ENCODE results near the gene HS3ST6. TPM values are rescaled to one million over a fixed set of nuclear protein-coding genes. Genes with fewer than 3 reads are reported as not detected.
"Not testable (repeated sequence)": the region's sequence is repeated elsewhere in the genome, so short reads cannot be mapped to it uniquely, and the experiment has no call there.

HS3ST6 gene
- total RNA-seq, 2 donors from 2014 or later: not detected

- no peak for ATAC-seq (ENCODE audit: insufficient number of reproducible peaks, low FRiP score, low read depth)
- no peaks in the 10 kb centered on the region for H3K9me3 ChIP-seq
- H3K27me3 ChIP-seq (replicated peaks; ENCODE audit: insufficient read depth): no peaks in the 10 kb centered on the region
- H3K4me1 ChIP-seq (ENCODE audit: control insufficient read depth in 1 of 2, low read depth in 2 of 2): no peaks in the 10 kb centered on the region
- DNase-seq (ENCODE audit: low spot score): no peak
- no peak for TF ChIP-seq CTCF (IDR thresholded peaks at IDR 0.05)
- no peak overlapping the region for H3K27ac ChIP-seq
- H3K4me3 ChIP-seq: no peak overlapping the region
- H3K36me3 ChIP-seq: no peaks in the 10 kb centered on the region
Measured at GRCh38 chr16:1879477-1879876, 38.7 kb downstream of the HS3ST6 start.

- Histone ChIP-seq H3K27ac (no peak overlapping the region), H3K4me1 (ENCODE audit: control insufficient read depth in 1 of 2, low read depth in 2 of 2) (no peaks in the 10 kb centered on the region), H3K4me3 (no peak overlapping the region), H3K27me3 (replicated peaks; ENCODE audit: insufficient read depth) (no peaks in the 10 kb centered on the region), H3K9me3 (no peaks in the 10 kb centered on the region), H3K36me3 (no peaks in the 10 kb centered on the region)
- DNase-seq (ENCODE audit: low spot score) (no peak), ATAC-seq (ENCODE audit: insufficient number of reproducible peaks, low FRiP score, low read depth) (no peak)
- TF ChIP-seq CTCF (IDR thresholded peaks at IDR 0.05): no peak
Measured at GRCh38 chr16:1878256-1878655, 40.0 kb downstream of the HS3ST6 start.

- TF ChIP-seq CTCF (IDR thresholded peaks at IDR 0.05): no peak
- Histone ChIP-seq H3K36me3 (no peaks in the 10 kb centered on the region), H3K4me1 (ENCODE audit: control insufficient read depth in 1 of 2, low read depth in 2 of 2) (no peaks in the 10 kb centered on the region), H3K27ac (no peak overlapping the region), H3K9me3 (no peaks in the 10 kb centered on the region), H3K27me3 (replicated peaks; ENCODE audit: insufficient read depth) (no peaks in the 10 kb centered on the region), H3K4me3 (no peak overlapping the region)
- DNase-seq (ENCODE audit: low spot score): no peak
- ATAC-seq (ENCODE audit: insufficient number of reproducible peaks, low FRiP score, low read depth): no peak
Measured at GRCh38 chr16:1877804-1878203, 40.4 kb downstream of the HS3ST6 start.

- Histone ChIP-seq H3K9me3 (no peaks in the 10 kb centered on the region), H3K36me3 (no peaks in the 10 kb centered on the region), H3K27ac (no peak overlapping the region), H3K4me1 (ENCODE audit: control insufficient read depth in 1 of 2, low read depth in 2 of 2) (no peaks in the 10 kb centered on the region), H3K27me3 (replicated peaks; ENCODE audit: insufficient read depth) (peaks cover 6% of the 10 kb centered on the region), H3K4me3 (no peak overlapping the region)
- no peak for TF ChIP-seq CTCF (IDR thresholded peaks at IDR 0.05)
- ATAC-seq (ENCODE audit: insufficient number of reproducible peaks, low FRiP score, low read depth) (no peak), DNase-seq (ENCODE audit: low spot score) (no peak)
Measured at GRCh38 chr16:1877089-1877488, 41.1 kb downstream of the HS3ST6 start.

- no peaks in the 10 kb centered on the region for H3K9me3 ChIP-seq
- ATAC-seq (ENCODE audit: insufficient number of reproducible peaks, low FRiP score, low read depth): no peak
- no peaks in the 10 kb centered on the region for H3K4me1 ChIP-seq (ENCODE audit: control insufficient read depth in 1 of 2, low read depth in 2 of 2)
- H3K27ac ChIP-seq: no peak overlapping the region
- H3K36me3 ChIP-seq: no peaks in the 10 kb centered on the region
- H3K27me3 ChIP-seq (replicated peaks; ENCODE audit: insufficient read depth): peaks cover 9% of the 10 kb centered on the region
- H3K4me3 ChIP-seq: no peak overlapping the region
- no peak for DNase-seq (ENCODE audit: low spot score)
- TF ChIP-seq CTCF (IDR thresholded peaks at IDR 0.05): no peak
Measured at GRCh38 chr16:1876468-1876867, 41.7 kb downstream of the HS3ST6 start.

- H3K36me3 ChIP-seq; ATAC-seq (ENCODE audit: insufficient number of reproducible peaks, low FRiP score, low read depth); H3K27ac ChIP-seq; H3K4me1 ChIP-seq (ENCODE audit: control insufficient read depth in 1 of 2, low read depth in 2 of 2); H3K4me3 ChIP-seq; DNase-seq (ENCODE audit: low spot score); H3K27me3 ChIP-seq (replicated peaks; ENCODE audit: insufficient read depth); H3K9me3 ChIP-seq: not testable (repeated sequence)
Measured at GRCh38 chr16:1876066-1876465, 42.1 kb downstream of the HS3ST6 start.
